SH-SY5Y (cell line): ENCODE results near the gene CLIC4.

ENCODE experiments used
- GATA2 ChIP-seq: IDR thresholded peaks from 2 replicates; pipeline ENCODE4 v1.6.1; 2011; ENCODE audit warnings: mild to moderate bottlenecking, low read depth, low read length
- GATA3 ChIP-seq: IDR thresholded peaks from 2 replicates; pipeline ENCODE4 v1.6.1; 2011; ENCODE audit warnings: low read depth, mild to moderate bottlenecking, low read length, moderate library complexity

The CLIC4 gene

GRCh38 chr1:24714859-24715520 lies 30.3 kb upstream of the CLIC4 start:
- TF ChIP-seq GATA2 (no peak), GATA3 (no peak)

DNA sequence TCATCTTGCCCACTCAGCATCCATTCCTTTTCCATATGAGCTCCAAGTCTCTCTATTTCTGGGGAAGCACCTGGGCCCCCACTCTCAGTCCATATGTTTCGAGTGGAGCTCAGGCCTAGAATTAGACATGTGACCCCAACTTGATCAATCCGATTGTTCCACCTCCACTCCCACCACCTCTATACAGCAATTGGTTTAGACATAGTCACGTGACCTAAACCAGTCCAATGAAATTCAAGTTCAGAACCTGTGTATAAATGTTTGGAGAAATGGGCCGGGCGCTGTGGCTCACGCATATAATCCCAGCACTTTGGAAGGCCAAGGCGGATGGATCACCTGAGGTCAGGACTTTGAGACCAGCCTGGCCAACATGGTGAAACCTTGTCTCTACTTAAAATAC lies 29.6 kb upstream of the CLIC4 start:
- TF ChIP-seq GATA3 (no peak), GATA2 (no peak)

DNA sequence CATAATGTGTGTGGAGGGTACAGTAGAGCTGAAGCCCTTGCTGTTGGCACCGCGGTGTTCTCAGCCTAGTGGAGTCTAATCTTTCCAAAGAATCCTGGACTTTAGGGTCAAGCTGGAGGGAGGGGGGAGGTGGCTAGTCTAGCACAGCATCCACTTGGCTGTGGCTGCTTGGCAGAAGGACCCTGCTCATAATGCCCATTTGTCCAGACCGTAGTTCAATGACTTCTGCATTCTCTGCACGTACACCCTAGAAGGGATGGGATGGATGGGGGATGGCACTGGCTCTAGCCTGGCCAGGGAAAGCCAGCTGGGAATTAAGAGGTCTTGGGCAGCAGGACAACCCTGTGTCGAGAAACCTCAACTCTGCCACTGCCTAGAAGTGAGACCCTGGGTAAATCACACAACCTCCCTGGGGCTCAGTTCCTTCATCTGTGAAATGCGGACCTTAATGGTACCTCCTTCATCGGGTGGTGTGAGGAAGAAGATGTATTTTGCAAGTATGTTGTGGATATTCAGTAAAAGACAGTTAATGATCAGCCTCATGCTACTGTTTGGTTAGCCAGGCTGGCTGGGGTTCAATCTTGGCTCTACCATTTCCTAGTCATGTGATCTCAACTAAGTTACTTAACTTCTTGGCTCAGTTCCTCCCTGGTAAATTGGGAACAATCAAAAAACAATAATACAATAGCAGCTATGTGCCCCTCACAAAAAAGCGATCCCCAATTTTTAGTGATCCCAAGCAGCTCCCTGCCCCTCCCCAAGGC lies 27.2 kb upstream of the CLIC4 start:
- TF ChIP-seq GATA3 (no peak), GATA2 (no peak)

DNA sequence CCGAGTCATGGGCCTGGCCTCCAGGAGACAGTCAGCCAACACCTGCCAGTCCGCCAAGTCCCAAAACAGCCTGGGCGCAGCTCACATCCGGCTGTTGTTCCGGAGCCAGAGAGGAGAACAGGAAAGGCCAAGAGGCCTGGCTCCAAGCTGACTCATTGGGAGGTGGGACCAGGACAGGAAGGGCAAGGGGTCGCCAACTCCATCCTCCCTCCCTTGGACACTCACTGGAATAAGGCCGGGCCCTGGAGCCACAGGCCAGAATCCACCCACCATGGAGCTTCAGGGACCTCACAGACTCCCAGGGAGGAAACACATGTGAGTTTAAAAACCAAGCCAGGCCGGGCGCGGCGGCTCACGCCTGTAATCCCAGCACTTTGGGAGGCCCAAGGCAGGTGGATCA lies 25.1 kb upstream of the CLIC4 start:
- TF ChIP-seq GATA3 (no peak), GATA2 (no peak)

- TF ChIP-seq GATA3 = no peak
- no peak for TF ChIP-seq GATA2
Observed at GRCh38 chr1:24721533-24721932, 23.7 kb upstream of the CLIC4 start.

DNA sequence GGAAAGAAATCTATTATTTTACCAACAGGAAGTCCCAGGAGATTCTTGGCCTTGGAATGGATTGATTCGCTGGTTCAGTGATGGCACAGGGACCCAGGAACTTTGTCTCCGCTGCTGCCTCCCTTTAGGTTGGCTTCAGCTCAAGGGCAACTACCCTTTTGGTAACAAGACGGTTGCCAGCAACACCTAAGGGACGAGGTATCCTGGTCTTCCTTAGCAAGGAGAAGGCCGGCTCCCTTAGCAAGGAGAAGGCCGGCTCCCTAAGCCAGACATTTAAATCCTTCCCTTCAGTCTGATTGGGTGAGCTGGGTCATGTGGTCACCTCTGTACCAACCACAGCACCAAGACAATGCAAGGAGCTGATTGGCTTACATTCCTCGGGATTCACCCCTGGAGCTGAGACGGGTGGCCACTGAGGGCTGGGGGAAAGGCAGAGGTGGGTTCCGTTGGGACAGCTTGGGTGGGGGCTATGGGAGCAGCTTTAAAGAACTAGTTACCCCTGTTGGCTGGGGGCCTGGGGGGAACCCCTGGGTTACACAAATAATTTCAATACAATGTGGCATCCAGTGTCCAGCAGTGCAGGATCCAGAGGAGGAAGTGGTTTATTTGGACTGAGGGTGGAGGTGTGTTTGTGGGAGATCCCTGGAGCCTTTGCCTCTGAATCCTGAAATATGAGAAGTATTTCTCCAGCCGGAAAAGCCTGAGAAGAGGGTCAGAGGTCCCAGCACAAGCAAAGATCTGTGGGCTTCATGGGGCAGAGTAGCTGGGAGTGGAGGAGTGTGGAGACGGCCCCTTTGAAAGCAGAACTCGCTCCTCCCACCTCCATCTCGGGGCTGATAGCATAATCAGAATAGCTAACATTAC lies 20.7 kb upstream of the CLIC4 start:
- TF ChIP-seq GATA3 = no peak
- no peak for TF ChIP-seq GATA2

DNA sequence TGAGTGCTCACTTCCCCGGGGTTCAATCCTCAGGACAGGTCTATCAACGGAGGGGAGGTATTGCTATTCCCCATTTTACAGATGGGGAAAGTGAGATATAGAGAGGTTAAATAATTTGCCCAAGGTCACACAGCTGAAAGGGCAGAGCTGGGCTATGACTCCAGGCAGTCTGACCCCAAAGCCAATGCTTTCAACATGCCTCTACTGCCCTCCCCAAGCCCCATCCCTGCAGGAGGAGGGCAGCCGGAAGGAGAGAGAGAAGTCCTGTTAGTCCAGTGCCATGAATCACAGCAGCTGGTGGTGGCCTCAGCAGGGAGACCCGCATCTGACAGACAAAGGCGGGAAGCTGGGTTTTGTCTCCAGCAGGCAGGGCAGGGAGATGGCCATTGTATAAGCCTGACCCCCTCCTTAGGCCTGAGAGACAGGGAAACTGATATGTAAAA lies 20.0 kb upstream of the CLIC4 start:
- TF ChIP-seq GATA2 (no peak), GATA3 (no peak)

- TF ChIP-seq GATA2 (no peak), GATA3 (no peak)
Observed at GRCh38 chr1:24726741-24727140, 18.5 kb upstream of the CLIC4 start.

- TF ChIP-seq GATA2 = no peak
- TF ChIP-seq GATA3 = no peak
Observed at GRCh38 chr1:24727501-24728216, 17.6 kb upstream of the CLIC4 start.

GRCh38 chr1:24728982-24729381 lies 16.3 kb upstream of the CLIC4 start:
- TF ChIP-seq GATA2 (no peak), GATA3 (no peak)

DNA sequence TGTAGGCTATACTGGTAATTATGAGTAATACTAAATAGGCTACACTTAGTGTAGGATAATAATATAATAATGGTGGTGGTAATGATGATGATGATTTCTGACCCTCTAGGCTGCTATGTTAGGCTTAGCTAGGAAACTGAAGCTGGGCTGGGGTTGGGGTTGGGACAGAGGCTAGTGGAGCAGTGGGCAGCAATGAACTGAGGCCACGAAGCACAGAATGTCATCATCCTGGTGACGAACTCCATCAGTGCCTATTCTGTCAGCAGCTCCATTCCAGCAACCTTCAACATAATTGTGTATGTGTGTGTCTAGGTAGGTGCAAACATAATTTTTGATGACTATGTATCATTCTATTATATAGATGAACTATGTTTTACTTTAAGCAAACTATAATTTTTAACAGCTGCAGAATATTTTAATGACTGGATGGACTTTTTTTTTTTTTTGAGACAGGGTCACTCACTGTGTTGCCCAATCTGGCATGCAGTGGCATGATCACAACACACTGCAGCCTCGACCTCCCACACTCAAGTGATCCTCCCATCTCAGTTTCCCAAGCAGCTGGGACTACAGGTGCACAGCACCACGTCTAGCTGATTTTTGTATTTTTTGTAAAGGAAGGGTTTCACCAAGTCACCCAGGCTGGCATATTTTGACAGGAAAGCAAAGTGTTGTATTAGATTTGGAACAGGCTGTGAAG lies 12.9 kb upstream of the CLIC4 start:
- TF ChIP-seq GATA3 = no peak
- no peak for TF ChIP-seq GATA2

- TF ChIP-seq GATA3 (no peak), GATA2 (no peak)
Observed at GRCh38 chr1:24735156-24735508, 10.1 kb upstream of the CLIC4 start.

- TF ChIP-seq GATA3 (no peak), GATA2 (no peak)
Observed at GRCh38 chr1:24735509-24736375, 9.5 kb upstream of the CLIC4 start.
